HEK293 (cell line): ENCODE measurements around the gene PROX2.

ENCODE experiments used
- KLF16 ChIP-seq: fragments of 450-650 bp; formaldehyde crosslinking; IDR thresholded peaks from 2 replicates; pipeline ENCODE4 v1.5.1; 2017; ENCODE audit warnings: missing biosample characterization, missing genetic modification characterization
- PRDM1 ChIP-seq: fragments of 450-650 bp; formaldehyde crosslinking; IDR thresholded peaks from 2 replicates; pipeline ENCODE4; 2016; ENCODE audit warnings: missing biosample characterization, missing genetic modification characterization
- SETDB1 ChIP-seq: IDR thresholded peaks from one replicate; pipeline ENCODE4 v1.6.1; 2017; ENCODE audit warnings: mild to moderate bottlenecking, low read length, moderate library complexity, mixed read lengths; ENCODE audit not compliant: insufficient read length
- YY1 ChIP-seq: fragments of 450-650 bp; formaldehyde crosslinking; IDR thresholded peaks from 2 replicates; pipeline ENCODE4 v1.5.1; 2018; ENCODE audit warnings: missing biosample characterization, missing genetic modification characterization
- ZNF138 ChIP-seq: fragments of 450-650 bp; formaldehyde crosslinking; IDR thresholded peaks from 2 replicates; pipeline ENCODE4 v1.5.1; 2016; ENCODE audit warnings: missing biosample characterization, missing genetic modification characterization, borderline replicate concordance
- ZNF175 ChIP-seq: fragments of 450-650 bp; formaldehyde crosslinking; IDR thresholded peaks from 2 replicates; pipeline ENCODE4 v1.5.1; 2016; ENCODE audit warnings: missing biosample characterization, missing genetic modification characterization
- ZNF23 ChIP-seq: fragments of 450-650 bp; formaldehyde crosslinking; IDR thresholded peaks from 2 replicates; pipeline ENCODE4 v1.5.1; 2016; ENCODE audit warnings: missing biosample characterization, missing genetic modification characterization, borderline replicate concordance
- ZNF24 ChIP-seq: fragments of 450-650 bp; formaldehyde crosslinking; IDR thresholded peaks from 2 replicates; pipeline ENCODE4 v1.5.1; 2016; ENCODE audit warnings: missing biosample characterization, missing genetic modification characterization
- ZNF324 ChIP-seq: fragments of 450-650 bp; formaldehyde crosslinking; IDR thresholded peaks from 2 replicates; pipeline ENCODE4 v1.5.1; 2016; ENCODE audit warnings: missing biosample characterization, missing genetic modification characterization
- TF ChIP-seq, protein P1 (sequence below): fragments of 450-650 bp; formaldehyde crosslinking; IDR thresholded peaks from 2 replicates; pipeline ENCODE4 v1.5.1; 2016; ENCODE audit warnings: missing biosample characterization, missing genetic modification characterization
- TF ChIP-seq, protein P2 (sequence below): fragments of 450-650 bp; formaldehyde crosslinking; IDR thresholded peaks from 2 replicates; pipeline ENCODE4 v1.5.1; 2016; ENCODE audit warnings: missing biosample characterization, missing genetic modification characterization
- TF ChIP-seq, protein P3 (sequence below): IDR thresholded peaks from 2 replicates; pipeline ENCODE4 v1.6.1; 2011; ENCODE audit warnings: mild to moderate bottlenecking, low read depth, low read length, borderline replicate concordance

DNA sequence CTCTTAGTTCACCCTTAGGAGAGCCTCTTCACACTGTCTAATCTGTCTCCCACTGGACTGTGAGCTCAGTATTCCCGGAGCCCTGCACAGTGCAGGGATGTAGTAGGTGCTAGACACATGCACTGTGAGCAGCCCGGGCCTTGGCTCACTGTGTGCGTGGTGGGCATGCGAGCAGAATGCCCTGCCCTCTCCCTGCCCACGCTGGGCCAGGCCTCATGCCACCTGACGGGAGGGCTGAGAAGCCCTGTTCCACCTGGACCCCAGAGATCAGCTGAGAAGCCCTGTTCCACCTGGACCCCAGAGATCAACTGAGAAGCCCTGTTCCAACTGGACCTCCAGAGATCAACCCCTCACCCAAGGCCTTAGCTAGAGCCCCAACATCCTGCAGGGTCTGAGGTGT is 36.2 kb upstream of the PROX2 start:
- no peak for TF ChIP-seq SETDB1
- TF ChIP-seq ZNF23 (tag by site-specific recombination), result no peak
- no peak for TF ChIP-seq ZNF24 (tag by site-specific recombination)
- TF ChIP-seq, protein P1, sequence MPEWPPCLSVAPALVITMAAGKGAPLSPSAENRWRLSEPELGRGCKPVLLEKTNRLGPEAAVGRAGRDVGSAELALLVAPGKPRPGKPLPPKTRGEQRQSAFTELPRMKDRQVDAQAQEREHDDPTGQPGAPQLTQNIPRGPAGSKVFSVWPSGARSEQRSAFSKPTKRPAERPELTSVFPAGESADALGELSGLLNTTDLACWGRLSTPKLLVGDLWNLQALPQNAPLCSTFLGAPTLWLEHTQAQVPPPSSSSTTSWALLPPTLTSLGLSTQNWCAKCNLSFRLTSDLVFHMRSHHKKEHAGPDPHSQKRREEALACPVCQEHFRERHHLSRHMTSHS (tag by site-specific recombination), result no peak
- no peak for TF ChIP-seq ZNF175 (tag by site-specific recombination)
- TF ChIP-seq KLF16 (tag by site-specific recombination), result no peak
- TF ChIP-seq, protein P2, sequence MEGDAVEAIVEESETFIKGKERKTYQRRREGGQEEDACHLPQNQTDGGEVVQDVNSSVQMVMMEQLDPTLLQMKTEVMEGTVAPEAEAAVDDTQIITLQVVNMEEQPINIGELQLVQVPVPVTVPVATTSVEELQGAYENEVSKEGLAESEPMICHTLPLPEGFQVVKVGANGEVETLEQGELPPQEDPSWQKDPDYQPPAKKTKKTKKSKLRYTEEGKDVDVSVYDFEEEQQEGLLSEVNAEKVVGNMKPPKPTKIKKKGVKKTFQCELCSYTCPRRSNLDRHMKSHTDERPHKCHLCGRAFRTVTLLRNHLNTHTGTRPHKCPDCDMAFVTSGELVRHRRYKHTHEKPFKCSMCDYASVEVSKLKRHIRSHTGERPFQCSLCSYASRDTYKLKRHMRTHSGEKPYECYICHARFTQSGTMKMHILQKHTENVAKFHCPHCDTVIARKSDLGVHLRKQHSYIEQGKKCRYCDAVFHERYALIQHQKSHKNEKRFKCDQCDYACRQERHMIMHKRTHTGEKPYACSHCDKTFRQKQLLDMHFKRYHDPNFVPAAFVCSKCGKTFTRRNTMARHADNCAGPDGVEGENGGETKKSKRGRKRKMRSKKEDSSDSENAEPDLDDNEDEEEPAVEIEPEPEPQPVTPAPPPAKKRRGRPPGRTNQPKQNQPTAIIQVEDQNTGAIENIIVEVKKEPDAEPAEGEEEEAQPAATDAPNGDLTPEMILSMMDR (tag by site-specific recombination), result no peak
- TF ChIP-seq ZNF324 (tag by site-specific recombination), result no peak
- TF ChIP-seq YY1 (tag by site-specific recombination), result no peak
- no peak for TF ChIP-seq PRDM1 (tag by site-specific recombination)
- TF ChIP-seq, protein P3, sequence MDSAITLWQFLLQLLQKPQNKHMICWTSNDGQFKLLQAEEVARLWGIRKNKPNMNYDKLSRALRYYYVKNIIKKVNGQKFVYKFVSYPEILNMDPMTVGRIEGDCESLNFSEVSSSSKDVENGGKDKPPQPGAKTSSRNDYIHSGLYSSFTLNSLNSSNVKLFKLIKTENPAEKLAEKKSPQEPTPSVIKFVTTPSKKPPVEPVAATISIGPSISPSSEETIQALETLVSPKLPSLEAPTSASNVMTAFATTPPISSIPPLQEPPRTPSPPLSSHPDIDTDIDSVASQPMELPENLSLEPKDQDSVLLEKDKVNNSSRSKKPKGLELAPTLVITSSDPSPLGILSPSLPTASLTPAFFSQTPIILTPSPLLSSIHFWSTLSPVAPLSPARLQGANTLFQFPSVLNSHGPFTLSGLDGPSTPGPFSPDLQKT, result no peak
- TF ChIP-seq ZNF138 (tag by site-specific recombination), result no peak
